PFSK-1 (cell line): Measurements from ENCODE around the gene LDLRAP1.

Experiments used
- FOXP2 ChIP-seq: optimal IDR thresholded peaks from 2 replicates; pipeline ENCODE3; 2011; ENCODE audit warnings: borderline replicate concordance, control low read depth, inconsistent platforms; ENCODE audit not compliant: insufficient read depth; ENCODE audit errors: extremely low read length, extremely low read depth
- POLR2AphosphoS5 ChIP-seq: IDR thresholded peaks from 2 replicates; pipeline ENCODE4 v1.6.1; 2012; ENCODE audit warnings: low read depth, mild to moderate bottlenecking, control low read depth, low read length, moderate library complexity
- REST ChIP-seq, 2 experiments: IDR thresholded peaks; 2 replicates each; pipeline versions ENCODE4 v1.6.1 to v1.8.0; 2011 to 2012; ENCODE audit warnings: low read depth in 2 of 2, low read length in 2 of 2, control low read depth in 1 of 2, inconsistent platforms in 1 of 2, mild to moderate bottlenecking in 1 of 2, moderate library complexity in 1 of 2; ENCODE audit not compliant: insufficient read depth in 1 of 2
- SIN3A ChIP-seq: IDR thresholded peaks from 2 replicates; pipeline ENCODE4 v1.6.1; 2012; ENCODE audit warnings: mild to moderate bottlenecking, low read length, moderate library complexity, borderline replicate concordance; ENCODE audit not compliant: insufficient read depth
- TAF1 ChIP-seq: IDR thresholded peaks from 2 replicates; pipeline ENCODE4 v1.6.1; 2012; ENCODE audit warnings: low read length, control low read depth, borderline replicate concordance; ENCODE audit not compliant: insufficient read depth

GRCh38 chr1:25543005-25543424 lies 391 bp upstream of the LDLRAP1 start:
- TF ChIP-seq POLR2AphosphoS5 (no peak), FOXP2 (no peak), SIN3A (no peak), REST (IDR thresholded peaks at IDR 0.05; ENCODE audit: insufficient read depth in 1 of 2, low read depth in 2 of 2, low read length in 2 of 2) (no peak), TAF1 (no peak)
